GM21723 (cell line): ENCODE data around the gene FOXC2.

Experiments used
- ATAC-seq: cut with Tn5 transposase; IDR thresholded peaks from one replicate; pipeline ENCODE4 v1.9.1; 2021; ENCODE audit warnings: mild to moderate bottlenecking, moderate library complexity; ENCODE audit not compliant: unreplicated experiment

Gene FOXC2

GRCh38 chr16:86572606-86573005, 6.0 kb downstream of the FOXC2 start:
- no peak for ATAC-seq

DNA sequence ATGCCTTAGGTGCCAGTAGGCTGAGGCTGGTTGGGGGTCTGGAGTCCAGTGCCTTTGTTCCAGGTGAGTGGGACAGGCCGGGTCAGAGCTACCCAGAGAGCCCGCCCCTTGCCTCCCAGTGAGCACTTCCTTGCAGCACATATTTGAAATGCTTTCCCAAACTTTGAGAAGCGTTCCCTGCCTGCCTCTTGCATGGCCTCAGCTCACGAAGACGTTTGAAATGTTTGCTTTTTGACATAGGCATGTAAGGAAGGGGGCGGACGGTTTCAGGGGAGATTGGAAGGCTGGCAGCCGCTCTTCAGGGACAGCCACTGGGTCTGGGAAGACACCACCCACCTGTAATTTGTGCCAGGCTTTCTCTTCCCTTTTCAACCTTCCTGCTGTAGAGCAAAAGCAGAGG, 6.6 kb downstream of the FOXC2 start:
- no peak for ATAC-seq

DNA sequence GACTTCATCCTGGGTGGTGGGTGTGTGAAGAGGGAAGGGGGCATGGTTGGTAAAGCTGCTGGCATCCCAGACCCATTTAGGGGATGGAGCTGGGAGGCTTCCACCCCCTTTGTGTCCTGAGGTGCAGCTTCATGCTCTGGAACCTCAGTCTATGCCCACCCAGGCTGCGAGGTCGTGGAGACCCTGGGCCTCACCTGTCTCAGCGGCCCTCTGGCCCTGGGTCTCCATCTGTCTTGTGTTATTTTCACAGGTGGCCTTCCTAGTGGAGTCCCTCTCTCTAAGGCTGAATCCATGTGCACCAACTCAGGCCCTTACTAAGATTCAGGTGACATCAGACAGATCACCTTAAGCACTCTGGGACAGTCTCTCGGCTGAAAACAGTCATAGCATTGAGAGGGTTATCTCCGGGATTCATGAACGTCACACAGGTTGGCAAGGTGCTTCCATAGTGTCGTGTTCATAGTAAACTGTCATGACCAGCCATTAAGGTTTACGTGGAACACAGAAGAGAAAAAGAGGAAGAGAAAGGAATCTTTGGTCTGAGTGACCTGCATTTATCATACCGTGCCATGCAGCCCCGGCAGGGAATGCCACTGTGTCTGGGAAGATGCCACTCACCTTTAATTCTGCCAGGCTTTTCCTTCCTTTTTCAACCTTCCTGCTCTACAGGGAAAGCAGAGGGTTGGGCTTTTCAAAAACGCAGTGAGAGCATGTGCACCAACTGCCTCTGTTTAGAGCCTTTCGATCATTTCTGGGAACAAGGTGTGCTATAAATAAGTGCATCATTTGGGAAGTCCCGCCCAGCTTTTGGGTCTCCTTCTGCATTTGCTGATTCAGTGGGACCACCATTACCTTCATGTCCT, 7.2 kb downstream of the FOXC2 start:
- ATAC-seq: no peak

DNA sequence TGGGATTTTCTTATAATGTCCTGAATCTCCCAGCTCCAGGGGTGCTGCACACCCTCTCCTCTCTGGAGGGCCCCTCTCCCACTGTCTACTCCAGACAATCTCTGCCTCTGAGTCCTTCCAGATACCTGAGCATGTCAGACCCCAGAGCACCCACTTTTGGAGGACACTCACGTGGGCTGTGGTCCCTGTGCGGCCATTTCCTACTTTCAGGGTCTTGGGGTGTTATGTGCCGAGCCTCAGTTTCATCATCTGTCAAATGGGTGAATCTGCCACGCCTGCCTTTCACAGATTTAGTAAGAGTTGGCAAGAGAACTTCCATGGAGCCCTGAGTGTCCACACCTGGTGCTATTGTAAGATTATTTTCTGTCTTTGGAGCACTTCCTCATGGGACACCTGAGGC, 8.0 kb downstream of the FOXC2 start:
- ATAC-seq: no peak

DNA sequence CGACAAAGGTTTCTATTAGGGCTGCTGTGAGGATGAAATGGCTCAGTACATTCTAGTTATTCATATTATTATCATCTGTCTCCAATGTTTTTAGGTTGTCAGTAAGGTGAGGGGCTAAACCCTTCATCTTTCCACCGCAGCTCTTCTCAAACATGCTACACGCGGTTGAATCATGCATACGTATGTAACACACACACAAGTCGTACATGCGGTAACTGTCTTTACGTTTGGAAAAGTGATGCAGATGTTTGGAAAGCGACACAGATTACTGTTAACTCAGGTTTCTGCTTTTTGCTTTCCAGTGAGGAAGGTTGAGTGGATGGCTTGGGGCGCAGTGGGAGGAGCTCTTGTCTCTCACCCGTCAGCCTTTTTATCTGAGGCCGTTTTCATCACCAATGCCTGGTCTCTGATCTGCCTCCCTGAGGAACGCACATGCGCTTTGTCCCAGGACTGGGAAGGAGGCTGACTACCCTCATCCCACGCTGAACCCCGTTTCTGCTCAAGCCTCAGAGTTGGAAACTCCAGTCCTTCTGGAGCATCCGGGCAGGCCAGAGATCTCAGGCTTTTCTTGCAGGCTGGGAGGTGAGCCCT, 8.6 kb downstream of the FOXC2 start:
- ATAC-seq: no peak

- no peak for ATAC-seq
Measured at GRCh38 chr16:86575754-86576557, 9.3 kb downstream of the FOXC2 start.

GRCh38 chr16:86576591-86577313, 10.1 kb downstream of the FOXC2 start:
- ATAC-seq: no peak

DNA sequence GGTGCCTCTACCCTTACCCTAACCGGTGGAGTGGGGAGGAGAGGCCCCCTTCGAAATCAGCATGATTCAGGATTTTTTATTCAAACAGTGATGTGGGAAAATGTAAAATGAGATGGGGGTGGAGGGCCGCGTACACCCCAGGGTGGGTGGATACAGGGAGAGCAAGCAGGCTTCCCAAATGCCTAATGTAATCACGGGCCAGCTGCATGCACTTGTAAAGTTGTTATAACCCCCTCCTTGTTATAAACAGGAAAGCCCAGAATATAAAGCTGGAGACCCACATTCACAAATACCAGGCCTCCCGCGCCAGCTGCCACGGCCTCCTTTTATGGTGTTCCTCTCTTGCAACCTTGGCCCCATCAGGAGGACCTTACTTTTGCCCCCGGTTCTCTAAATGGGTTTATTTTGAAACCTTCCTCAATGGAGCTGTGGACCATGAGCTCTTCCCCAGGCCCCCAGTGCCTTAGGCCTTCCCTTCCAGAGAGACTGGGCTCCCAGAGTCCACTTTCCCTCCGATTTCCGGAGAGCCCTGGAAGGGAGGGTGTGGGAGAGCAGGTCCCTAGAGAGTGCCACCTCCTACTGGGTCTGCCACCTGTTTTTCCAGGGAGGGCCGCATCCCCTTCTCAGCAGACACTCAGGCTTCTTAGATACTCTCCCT, 10.8 kb downstream of the FOXC2 start:
- ATAC-seq: no peak

DNA sequence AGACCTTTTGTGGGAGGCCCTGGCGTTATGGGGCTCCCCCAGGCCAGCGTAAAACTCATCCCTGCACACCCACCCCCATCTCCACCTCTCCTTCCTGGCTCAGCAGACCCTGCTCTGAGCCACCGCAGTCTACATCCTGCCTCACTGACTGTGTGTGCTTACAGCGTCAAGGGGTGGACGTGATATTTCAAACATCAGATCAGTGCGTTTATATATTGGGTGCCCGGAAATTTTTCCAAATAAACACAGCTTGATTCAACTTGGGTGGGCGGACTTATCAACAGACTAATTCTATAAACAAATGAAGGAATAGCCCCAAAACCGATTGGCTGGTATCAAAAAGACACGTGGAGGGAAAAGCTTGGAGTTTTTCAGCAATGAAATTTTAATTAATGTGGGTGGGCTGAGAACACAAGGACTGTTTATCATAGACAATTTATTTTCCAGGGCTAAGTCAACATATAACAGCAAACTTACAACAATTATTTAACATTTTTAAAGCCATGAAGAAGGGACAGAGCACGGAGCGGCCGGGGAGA, 11.5 kb downstream of the FOXC2 start, which contains the start of gene FOXL1:
TSS of gene FOXL1 (plus strand) at position 489 of the 539 bp plus-strand sequence. CDS start 175 bp downstream, outside the sequence.
- ATAC-seq: no peak

GRCh38 chr16:86578611-86579267, 12.1 kb downstream of the FOXC2 start:
- no peak for ATAC-seq

DNA sequence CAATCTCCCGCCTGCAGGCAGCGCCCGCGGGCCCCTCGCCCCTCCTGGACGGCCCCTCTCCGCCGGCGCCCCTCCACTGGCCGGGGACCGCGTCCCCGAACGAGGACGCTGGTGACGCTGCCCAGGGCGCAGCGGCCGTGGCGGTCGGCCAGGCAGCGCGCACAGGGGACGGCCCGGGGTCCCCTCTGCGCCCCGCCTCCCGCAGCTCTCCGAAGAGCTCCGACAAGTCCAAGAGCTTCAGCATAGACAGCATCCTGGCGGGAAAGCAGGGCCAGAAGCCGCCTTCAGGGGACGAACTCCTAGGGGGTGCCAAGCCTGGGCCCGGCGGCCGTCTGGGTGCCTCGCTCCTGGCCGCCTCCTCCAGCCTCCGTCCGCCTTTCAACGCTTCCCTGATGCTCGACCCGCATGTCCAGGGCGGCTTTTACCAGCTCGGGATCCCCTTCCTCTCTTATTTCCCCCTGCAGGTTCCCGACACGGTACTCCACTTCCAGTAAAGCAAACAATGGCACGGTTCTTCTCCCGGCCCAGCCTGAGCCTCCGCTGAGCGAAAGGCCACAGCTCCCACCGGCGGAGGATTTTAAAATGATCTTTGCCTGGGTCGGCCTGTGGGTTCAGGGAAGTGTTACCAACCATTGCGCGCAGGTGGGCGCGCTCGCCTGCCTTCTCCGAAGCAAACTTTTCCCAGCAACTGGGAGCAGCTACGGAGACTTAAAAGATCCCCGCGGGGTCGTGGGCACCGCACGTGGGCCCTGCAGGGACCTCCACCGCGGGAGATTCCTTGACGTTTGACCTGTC, 12.8 kb downstream of the FOXC2 start:
- no peak for ATAC-seq

DNA sequence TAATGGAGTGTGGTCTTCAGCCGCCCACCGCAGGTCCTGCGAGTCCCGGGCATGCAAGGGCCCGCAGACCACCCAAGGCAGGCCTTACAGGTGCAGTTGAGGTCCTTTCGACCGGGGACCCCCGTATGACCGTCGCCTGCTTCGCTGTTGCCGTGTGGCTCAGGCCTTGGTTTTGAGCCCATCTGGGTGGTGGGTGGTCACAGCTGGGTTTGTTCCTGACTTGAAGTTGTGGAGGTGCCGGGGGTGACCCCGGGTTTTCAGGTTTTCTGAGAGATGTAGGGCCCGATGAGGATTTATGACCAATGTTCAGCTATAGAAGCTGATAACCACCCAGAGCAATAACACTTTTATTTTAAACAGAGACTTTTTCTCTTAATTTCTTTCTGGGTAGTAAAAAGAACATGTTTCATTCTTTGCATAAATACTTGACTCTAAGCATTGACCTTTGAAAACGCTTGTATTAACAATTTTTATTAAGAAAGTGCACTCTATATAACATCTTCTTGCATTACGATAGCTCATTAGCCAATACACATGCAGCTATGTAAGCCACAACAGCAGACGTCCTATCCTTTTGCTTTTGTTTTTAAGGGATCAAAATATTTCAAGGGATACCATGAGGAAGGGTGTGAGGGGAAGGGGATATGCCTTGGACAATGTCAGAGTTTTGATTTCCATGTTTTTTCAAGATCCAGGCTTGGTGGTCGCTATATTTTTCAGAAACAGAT, 13.6 kb downstream of the FOXC2 start:
- no peak for ATAC-seq

DNA sequence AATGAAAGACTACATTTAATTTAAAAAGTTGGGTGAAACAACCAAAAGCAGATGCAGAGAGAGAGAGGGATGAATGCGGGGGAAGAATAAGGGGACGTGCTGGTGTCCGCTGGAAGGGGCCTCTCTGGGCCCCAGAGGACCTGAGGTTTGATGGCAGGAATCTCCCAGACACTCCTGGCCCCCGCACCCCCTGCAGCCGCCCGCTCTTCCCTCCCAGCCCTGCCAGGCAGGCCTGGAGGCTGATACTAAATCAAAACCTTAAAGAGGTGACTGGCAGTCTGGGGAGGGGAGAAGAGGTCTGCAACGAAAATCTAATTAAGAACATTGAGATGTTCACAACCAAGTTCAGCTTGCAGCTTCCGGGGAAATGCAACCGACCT, 14.2 kb downstream of the FOXC2 start:
- ATAC-seq: no peak

DNA sequence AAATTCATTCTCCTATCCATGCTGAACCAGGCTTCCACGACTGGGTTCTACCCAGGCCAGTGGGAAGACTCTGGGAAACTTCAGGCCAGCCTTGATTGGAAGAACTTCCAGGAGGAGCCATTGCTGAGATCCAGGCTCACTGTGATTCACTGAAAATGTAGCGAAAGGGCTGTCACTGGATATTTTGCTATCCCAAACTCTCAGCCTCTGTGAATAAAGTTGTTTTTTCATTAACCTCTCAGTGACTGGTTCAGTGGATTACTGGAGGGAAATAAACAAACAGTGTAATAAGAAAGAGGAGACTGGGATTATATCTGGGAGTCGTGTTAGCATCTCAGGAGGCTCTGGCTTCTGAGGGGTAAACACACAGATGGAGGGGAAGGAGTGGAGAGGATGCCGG, 14.8 kb downstream of the FOXC2 start:
- no peak for ATAC-seq

GRCh38 chr16:86584071-86584685, 17.5 kb downstream of the FOXC2 start:
- ATAC-seq: no peak

DNA sequence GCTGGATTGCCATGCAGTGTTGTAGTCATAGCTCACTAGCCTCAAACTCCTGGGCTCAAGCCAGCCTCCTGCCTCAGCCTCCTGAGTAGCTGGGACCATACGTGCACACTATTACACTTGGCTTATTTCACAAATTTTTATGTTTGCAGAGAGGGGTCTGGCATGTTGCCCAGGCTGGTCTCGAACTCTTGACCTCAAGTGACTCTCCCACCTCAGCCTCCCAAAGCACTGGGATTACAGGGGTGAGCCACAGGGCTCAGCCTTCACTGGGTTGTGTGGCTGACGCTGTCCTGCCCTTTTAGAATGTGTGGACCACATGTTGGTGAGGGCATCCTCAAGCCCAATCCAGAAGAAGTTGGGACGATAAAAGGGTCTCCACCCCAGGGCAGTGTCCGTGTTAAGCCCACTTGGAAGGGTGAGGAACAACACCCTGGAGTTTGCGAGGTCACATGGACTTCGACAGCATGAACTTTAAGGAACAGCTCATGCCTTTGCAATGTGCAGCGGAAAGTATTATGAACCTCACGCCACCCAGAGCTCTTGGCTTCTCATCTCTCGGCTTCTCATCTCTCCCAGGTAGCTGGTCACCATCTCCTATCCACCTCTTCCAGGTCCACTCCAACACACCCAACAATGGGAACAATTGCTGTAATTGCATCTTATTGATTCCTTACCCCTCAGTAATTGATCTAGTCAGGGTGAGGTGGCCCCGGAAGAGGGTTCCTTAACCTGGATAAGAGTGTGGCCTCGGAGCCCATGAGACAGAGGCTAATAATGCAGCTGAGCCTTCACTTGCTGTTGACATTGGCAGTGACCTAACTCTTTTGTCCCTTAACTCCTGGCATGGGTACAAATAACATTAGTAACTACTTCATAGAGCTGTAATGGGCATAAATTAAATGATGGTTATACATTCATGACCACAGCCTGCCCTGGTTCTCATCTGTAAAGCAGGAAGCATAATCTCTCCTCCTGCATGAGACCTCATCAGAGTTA, 18.4 kb downstream of the FOXC2 start:
- no peak for ATAC-seq
